Central memory CD8-positive, alpha-beta T cell (primary cell): ENCODE results near the gene GATA5.

Experiments used
- ATAC-seq: fragments of 150-1000 bp; cut with Tn5 transposase; replicated peaks from 2 replicates; pipeline ENCODE4 v1.10.0; 2022; ENCODE audit warnings: mild to moderate bottlenecking, moderate FRiP score, moderate number of reproducible peaks; ENCODE audit not compliant: poor library complexity, severe bottlenecking; ENCODE audit errors: extremely low read depth
- DNase-seq, 2 donors: peaks; one replicate each; pipeline ENCODE4 v3.0.0; 2021; ENCODE audit warnings: low spot score in 2 of 2
- H3K27ac Mint-ChIP-seq: one replicate; pipeline ENCODE4 v1.8.0; 2022; ENCODE audit warnings: low read depth, mild to moderate bottlenecking, moderate library complexity, mixed read lengths
- H3K27me3 Mint-ChIP-seq: one replicate; pipeline ENCODE4 v1.8.0; 2022; ENCODE audit warnings: mixed read lengths
- H3K36me3 Mint-ChIP-seq: one replicate; pipeline ENCODE4 v1.8.0; 2022; ENCODE audit warnings: mild to moderate bottlenecking, moderate library complexity, mixed read lengths; ENCODE audit not compliant: insufficient read depth
- H3K4me1 Mint-ChIP-seq: one replicate; pipeline ENCODE4 v1.8.0; 2022; ENCODE audit warnings: mixed read lengths
- H3K4me3 Mint-ChIP-seq: one replicate; pipeline ENCODE4 v1.8.0; 2022; ENCODE audit warnings: mild to moderate bottlenecking, moderate library complexity, mixed read lengths
- H3K9me3 Mint-ChIP-seq: one replicate; pipeline ENCODE4 v1.8.0; 2022; ENCODE audit warnings: mixed read lengths

The GATA5 gene

GRCh38 chr20:62472138-62472940 is 3.5 kb downstream of the GATA5 start:
- Mint-ChIP-seq H3K27ac (no peak overlapping the region), H3K4me1 (peaks cover 8% of the 10 kb centered on the region), H3K9me3 (no peaks in the 10 kb centered on the region), H3K4me3 (no peak overlapping the region), H3K27me3 (peaks cover 37% of the 10 kb centered on the region), H3K36me3 (no peaks in the 10 kb centered on the region)
- DNase-seq: no peak
- no peak for ATAC-seq

GRCh38 chr20:62470459-62470858 is 5.3 kb downstream of the GATA5 start:
- H3K36me3 Mint-ChIP-seq: no peaks in the 10 kb centered on the region
- no peak overlapping the region for H3K4me3 Mint-ChIP-seq
- no peaks in the 10 kb centered on the region for H3K4me1 Mint-ChIP-seq
- no peak for ATAC-seq
- DNase-seq: no peak
- no peak overlapping the region for H3K27ac Mint-ChIP-seq
- no peaks in the 10 kb centered on the region for H3K9me3 Mint-ChIP-seq
- peaks cover 27% of the 10 kb centered on the region for H3K27me3 Mint-ChIP-seq

- H3K36me3 Mint-ChIP-seq: no peaks in the 10 kb centered on the region
- ATAC-seq (no peak), DNase-seq (no peak)
- no peaks in the 10 kb centered on the region for H3K4me1 Mint-ChIP-seq
- peaks cover 27% of the 10 kb centered on the region for H3K27me3 Mint-ChIP-seq
- H3K4me3 Mint-ChIP-seq: no peak overlapping the region
- no peak overlapping the region for H3K27ac Mint-ChIP-seq
- H3K9me3 Mint-ChIP-seq: no peaks in the 10 kb centered on the region
Observed at GRCh38 chr20:62470001-62470400, 5.8 kb downstream of the GATA5 start.

- H3K27ac Mint-ChIP-seq: no peak overlapping the region
- H3K4me3 Mint-ChIP-seq: no peak overlapping the region
- ATAC-seq (no peak), DNase-seq (no peak)
- H3K36me3 Mint-ChIP-seq: no peaks in the 10 kb centered on the region
- H3K4me1 Mint-ChIP-seq: no peaks in the 10 kb centered on the region
- peaks cover 27% of the 10 kb centered on the region for H3K27me3 Mint-ChIP-seq
- H3K9me3 Mint-ChIP-seq: no peaks in the 10 kb centered on the region
Observed at GRCh38 chr20:62469352-62469751, 6.4 kb downstream of the GATA5 start.

- no peaks in the 10 kb centered on the region for H3K36me3 Mint-ChIP-seq
- no peak overlapping the region for H3K4me3 Mint-ChIP-seq
- DNase-seq (no peak), ATAC-seq (no peak)
- H3K4me1 Mint-ChIP-seq: no peaks in the 10 kb centered on the region
- H3K9me3 Mint-ChIP-seq: no peaks in the 10 kb centered on the region
- peaks cover 18% of the 10 kb centered on the region for H3K27me3 Mint-ChIP-seq
- H3K27ac Mint-ChIP-seq: no peak overlapping the region
Observed at GRCh38 chr20:62466806-62467537, 8.8 kb downstream of the GATA5 start.

GRCh38 chr20:62466072-62466760 is 9.6 kb downstream of the GATA5 start:
- no peak overlapping the region for H3K27ac Mint-ChIP-seq
- H3K36me3 Mint-ChIP-seq: no peaks in the 10 kb centered on the region
- H3K4me3 Mint-ChIP-seq: no peak overlapping the region
- no peaks in the 10 kb centered on the region for H3K4me1 Mint-ChIP-seq
- H3K9me3 Mint-ChIP-seq: no peaks in the 10 kb centered on the region
- DNase-seq (no peak), ATAC-seq (no peak)
- H3K27me3 Mint-ChIP-seq: peaks cover 12% of the 10 kb centered on the region

GRCh38 chr20:62464990-62465389 is 10.8 kb downstream of the GATA5 start:
- H3K27ac Mint-ChIP-seq: no peak overlapping the region
- H3K9me3 Mint-ChIP-seq: no peaks in the 10 kb centered on the region
- H3K4me1 Mint-ChIP-seq: no peaks in the 10 kb centered on the region
- no peaks in the 10 kb centered on the region for H3K36me3 Mint-ChIP-seq
- ATAC-seq (no peak), DNase-seq (no peak)
- peaks cover 6% of the 10 kb centered on the region for H3K27me3 Mint-ChIP-seq
- no peak overlapping the region for H3K4me3 Mint-ChIP-seq

GRCh38 chr20:62464425-62464770 is 11.4 kb downstream of the GATA5 start:
- Mint-ChIP-seq H3K9me3 (no peaks in the 10 kb centered on the region), H3K36me3 (no peaks in the 10 kb centered on the region), H3K27ac (no peak overlapping the region), H3K27me3 (peaks cover under 1% of the 10 kb centered on the region), H3K4me1 (no peaks in the 10 kb centered on the region), H3K4me3 (no peak overlapping the region)
- no peak for DNase-seq
- ATAC-seq: no peak

- Mint-ChIP-seq H3K27ac (no peak overlapping the region), H3K27me3 (no peaks in the 10 kb centered on the region), H3K4me3 (no peak overlapping the region), H3K36me3 (no peaks in the 10 kb centered on the region), H3K4me1 (no peaks in the 10 kb centered on the region), H3K9me3 (no peaks in the 10 kb centered on the region)
- no peak for DNase-seq
- ATAC-seq: no peak
Observed at GRCh38 chr20:62463651-62464424, 12.0 kb downstream of the GATA5 start.

- H3K27me3 Mint-ChIP-seq: peaks cover 6% of the 10 kb centered on the region
- H3K4me3 Mint-ChIP-seq: no peak overlapping the region
- H3K27ac Mint-ChIP-seq: no peak overlapping the region
- DNase-seq: no peak
- H3K9me3 Mint-ChIP-seq: no peaks in the 10 kb centered on the region
- H3K4me1 Mint-ChIP-seq: no peaks in the 10 kb centered on the region
- ATAC-seq: no peak
- H3K36me3 Mint-ChIP-seq: no peaks in the 10 kb centered on the region
Observed at GRCh38 chr20:62462976-62463592, 12.7 kb downstream of the GATA5 start.

- Mint-ChIP-seq H3K4me1 (no peaks in the 10 kb centered on the region), H3K27ac (no peak overlapping the region), H3K27me3 (peaks cover 17% of the 10 kb centered on the region), H3K9me3 (no peaks in the 10 kb centered on the region), H3K36me3 (no peaks in the 10 kb centered on the region), H3K4me3 (no peak overlapping the region)
- DNase-seq (no peak), ATAC-seq (no peak)
Observed at GRCh38 chr20:62461834-62462233, 14.0 kb downstream of the GATA5 start.

GRCh38 chr20:62461157-62461556 is 14.6 kb downstream of the GATA5 start:
- Mint-ChIP-seq H3K27me3 (peaks cover 17% of the 10 kb centered on the region), H3K9me3 (no peaks in the 10 kb centered on the region), H3K4me3 (no peak overlapping the region), H3K4me1 (no peaks in the 10 kb centered on the region), H3K36me3 (no peaks in the 10 kb centered on the region), H3K27ac (no peak overlapping the region)
- ATAC-seq (no peak), DNase-seq (no peak)
